C4-2B (cell line): Measurements from ENCODE around the gene SMTNL1.

Source experiments
- CTCF ChIP-seq: fragments of 450-650 bp; conservative IDR thresholded peaks from 2 replicates; pipeline ENCODE4 v1.5.1; 2017; ENCODE audit warnings: mild to moderate bottlenecking
- ZFX ChIP-seq: fragments of 450-650 bp; IDR thresholded peaks from 2 replicates; pipeline ENCODE4 v1.6.1; 2017

DNA sequence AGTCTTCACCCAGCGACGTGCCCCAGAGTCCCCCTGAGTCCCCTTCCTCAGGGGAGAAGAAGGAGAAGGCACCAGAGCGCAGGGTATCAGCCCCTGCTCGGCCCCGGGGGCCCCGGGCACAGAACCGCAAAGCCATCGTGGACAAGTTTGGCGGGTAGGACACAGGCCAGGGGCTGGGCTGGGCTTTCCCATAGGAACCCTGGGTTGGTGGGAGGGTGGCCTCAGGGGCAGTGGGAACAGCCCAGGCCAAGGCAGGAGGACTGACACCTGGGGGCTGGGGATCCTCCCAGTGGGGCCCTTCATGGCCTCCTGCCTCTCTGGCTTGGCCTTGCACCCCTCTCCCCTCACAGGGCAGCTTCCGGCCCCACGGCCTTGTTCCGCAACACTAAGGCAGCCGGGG lies 8.5 kb downstream of the SMTNL1 start:
- no peak for TF ChIP-seq CTCF
- TF ChIP-seq ZFX, result no peak
